ENCODE results near the gene CPXM2.

- TF ChIP-seq EZH2 (IDR thresholded peaks at IDR 0.05; ENCODE audit: borderline replicate concordance, insufficient read depth, low read depth, low read length, poor library complexity, severe bottlenecking): no peak
- no peak for TF ChIP-seq CTCF (IDR thresholded peaks at IDR 0.05)
Observed at GRCh38 chr10:123835575-123835974, 56.0 kb downstream of the CPXM2 start.
